Subcutaneous abdominal adipose tissue (tissue), 5 donors: ENCODE measurements around the gene IRF2BP1.

Source experiments
- H3K27ac ChIP-seq: one replicate; pipeline ENCODE4 v1.7.0; 2013; ENCODE audit warnings: low read depth, mild to moderate bottlenecking, inconsistent platforms, low read length, moderate library complexity
- H3K27me3 ChIP-seq, 5 donors: one replicate each; pipeline ENCODE4 v1.7.0; 2013; ENCODE audit warnings: low read length in 5 of 5, inconsistent platforms in 1 of 5; ENCODE audit not compliant: control insufficient read depth in 5 of 5, insufficient read depth in 4 of 5
- H3K36me3 ChIP-seq, 5 donors: one replicate each; pipeline ENCODE4 v1.7.0; 2013; ENCODE audit warnings: low read length in 5 of 5; ENCODE audit not compliant: control insufficient read depth in 5 of 5, insufficient read depth in 5 of 5
- H3K4me1 ChIP-seq, 5 donors: one replicate each; pipeline ENCODE4 v1.7.0; 2013; ENCODE audit warnings: low read length in 5 of 5, mild to moderate bottlenecking in 3 of 5, moderate library complexity in 1 of 5; ENCODE audit not compliant: control insufficient read depth in 5 of 5, insufficient read depth in 5 of 5
- H3K4me3 ChIP-seq, 5 donors: one replicate each; pipeline ENCODE4 v1.7.0; 2013; ENCODE audit warnings: low read length in 5 of 5, low read depth in 1 of 5
- H3K9ac ChIP-seq, 5 donors: one replicate each; pipeline ENCODE4 v1.7.0; 2013; ENCODE audit warnings: low read length in 5 of 5, mild to moderate bottlenecking in 4 of 5, moderate library complexity in 3 of 5
- H3K9me3 ChIP-seq, 5 donors: one replicate each; pipeline ENCODE4 v1.7.0; 2013; ENCODE audit warnings: low read length in 5 of 5; ENCODE audit not compliant: control insufficient read depth in 5 of 5
- donor health status: healthy.
- donor health status: healthy.
- donor health status: healthy.
- donor health status: healthy.
- donor health status: healthy.

IRF2BP1 gene

GRCh38 chr19:45920458-45920857 lies 34.5 kb upstream of the IRF2BP1 start:
- no peaks in the 10 kb centered on the region for H3K9me3 ChIP-seq
- H3K27me3 ChIP-seq = peaks cover 5 to 18% (median 9%) of the 10 kb centered on the region in 5 donors
- no peak overlapping the region for H3K27ac ChIP-seq
- peaks cover 0 to 4% (median 0%) of the 10 kb centered on the region in 5 donors for H3K4me1 ChIP-seq
- no peak overlapping the region for H3K9ac ChIP-seq
- no peak overlapping the region for H3K4me3 ChIP-seq
- no peaks in the 10 kb centered on the region for H3K36me3 ChIP-seq

GRCh38 chr19:45919678-45920077 lies 33.7 kb upstream of the IRF2BP1 start:
- Histone ChIP-seq H3K36me3 (no peaks in the 10 kb centered on the region), H3K27me3 (peaks cover 5 to 18% (median 9%) of the 10 kb centered on the region in 5 donors)

GRCh38 chr19:45918721-45919120 lies 32.8 kb upstream of the IRF2BP1 start:
- peaks cover 5 to 18% (median 12%) of the 10 kb centered on the region in 5 donors for H3K27me3 ChIP-seq
- H3K4me3 ChIP-seq = no peak overlapping the region
- no peak overlapping the region for H3K9ac ChIP-seq
- H3K27ac ChIP-seq = no peak overlapping the region
- H3K4me1 ChIP-seq = peaks cover 0 to 4% (median 0%) of the 10 kb centered on the region in 5 donors
- H3K36me3 ChIP-seq = no peaks in the 10 kb centered on the region
- H3K9me3 ChIP-seq = no peaks in the 10 kb centered on the region

More at GRCh38 chr19:45919678-45920077, 33.7 kb upstream of the IRF2BP1 start:
- no peak overlapping the region for H3K27ac ChIP-seq
- H3K9me3 ChIP-seq = no peaks in the 10 kb centered on the region
- no peak overlapping the region for H3K4me3 ChIP-seq
- no peak overlapping the region for H3K9ac ChIP-seq
- H3K4me1 ChIP-seq = peaks cover 0 to 4% (median 0%) of the 10 kb centered on the region in 5 donors

- Histone ChIP-seq H3K9me3 (no peaks in the 10 kb centered on the region), H3K4me3 (no peak overlapping the region), H3K9ac (no peak overlapping the region), H3K4me1 (peaks cover 0 to 4% (median 0%) of the 10 kb centered on the region in 5 donors), H3K27me3 (peaks cover 5 to 18% (median 15%) of the 10 kb centered on the region in 5 donors), H3K36me3 (no peaks in the 10 kb centered on the region), H3K27ac (no peak overlapping the region)
Observed at GRCh38 chr19:45917421-45918091, 31.6 kb upstream of the IRF2BP1 start.

- Histone ChIP-seq H3K27me3 (peaks cover 5 to 18% (median 7%) of the 10 kb centered on the region in 5 donors), H3K36me3 (no peaks in the 10 kb centered on the region), H3K9me3 (no peaks in the 10 kb centered on the region), H3K4me3 (no peak within 1 kb of the TSS), H3K9ac (no peak within 1 kb of the TSS), H3K4me1 (peaks cover 0 to 4% (median 0%) of the 10 kb centered on the region in 5 donors), H3K27ac (no peak within 1 kb of the TSS)
Observed at GRCh38 chr19:45913874-45914830, 28.2 kb upstream of the IRF2BP1 start, which contains the start of gene NANOS2. Gene NANOS2 (minus strand): TSS chr19:45914778. CDS start chr19:45914693, 85 bp downstream.

GRCh38 chr19:45911291-45911690 lies 25.4 kb upstream of the IRF2BP1 start:
- peaks cover 5 to 15% (median 7%) of the 10 kb centered on the region in 5 donors for H3K27me3 ChIP-seq
- H3K9me3 ChIP-seq = no peaks in the 10 kb centered on the region
- no peak overlapping the region for H3K27ac ChIP-seq
- H3K4me1 ChIP-seq = peaks cover 0 to 4% (median 0%) of the 10 kb centered on the region in 5 donors
- no peak overlapping the region for H3K4me3 ChIP-seq
- H3K36me3 ChIP-seq = no peaks in the 10 kb centered on the region
- H3K9ac ChIP-seq = no peak overlapping the region

GRCh38 chr19:45908956-45909355 lies 23.0 kb upstream of the IRF2BP1 start:
- peaks cover 0 to 6% (median 0%) of the 10 kb centered on the region in 5 donors for H3K4me1 ChIP-seq
- H3K27ac ChIP-seq = no peak overlapping the region

GRCh38 chr19:45906221-45906620 lies 20.3 kb upstream of the IRF2BP1 start:
- H3K4me3 ChIP-seq = no peak overlapping the region
- H3K9ac ChIP-seq = no peak overlapping the region
- H3K9me3 ChIP-seq = no peaks in the 10 kb centered on the region
- peaks cover 3 to 20% (median 17%) of the 10 kb centered on the region in 5 donors for H3K4me1 ChIP-seq
- H3K27me3 ChIP-seq = peaks cover 0 to 6% (median 3%) of the 10 kb centered on the region in 5 donors
- peak overlapping the region; percentile 46 for H3K27ac ChIP-seq
- H3K36me3 ChIP-seq = no peaks in the 10 kb centered on the region

More at GRCh38 chr19:45908956-45909355, 23.0 kb upstream of the IRF2BP1 start:
- Histone ChIP-seq H3K9ac (no peak overlapping the region), H3K27me3 (peaks cover 5 to 12% (median 6%) of the 10 kb centered on the region in 5 donors), H3K36me3 (no peaks in the 10 kb centered on the region), H3K4me3 (no peak overlapping the region), H3K9me3 (no peaks in the 10 kb centered on the region)

- no peak overlapping the region for H3K4me3 ChIP-seq
- peaks cover 3 to 28% (median 25%) of the 10 kb centered on the region in 5 donors for H3K4me1 ChIP-seq
- no peaks in the 10 kb centered on the region for H3K27me3 ChIP-seq
- no peak overlapping the region for H3K9ac ChIP-seq
- no peaks in the 10 kb centered on the region for H3K9me3 ChIP-seq
- H3K27ac ChIP-seq = no peak overlapping the region
- peaks cover 0 to 2% (median 0%) of the 10 kb centered on the region in 5 donors for H3K36me3 ChIP-seq
Observed at GRCh38 chr19:45905011-45905410, 19.1 kb upstream of the IRF2BP1 start.
